Renal cortex interstitium (tissue), 11 donors: ENCODE measurements around the gene TK2. TPM values are rescaled to one million over a fixed set of nuclear protein-coding genes. Genes with fewer than 3 reads are reported as not detected.
"Not testable (repeated sequence)": the region's sequence is repeated elsewhere in the genome, so short reads cannot be mapped to it uniquely, and the experiment has no call there.

Experiments
- DNase-seq, 11 donors: peaks; one replicate each; pipeline ENCODE4 v3.0.0-alpha.2; 2013; ENCODE audit warnings: low read depth in 9 of 11, low spot score in 4 of 11; ENCODE audit errors: extremely low read depth in 1 of 11
- polyA plus RNA-seq, 3 donors: library from polyadenylated mRNA; unstranded; fragments of 120-200 nt; gene quantifications; one replicate each; pipeline ENCODE4 v1.2.1, GENCODE V29; 2013; ENCODE audit not compliant: insufficient read length in 3 of 3

TK2 gene
- polyA plus RNA-seq, 3 donors = 30.9 to 46.3 (median 38.1) TPM

DNA sequence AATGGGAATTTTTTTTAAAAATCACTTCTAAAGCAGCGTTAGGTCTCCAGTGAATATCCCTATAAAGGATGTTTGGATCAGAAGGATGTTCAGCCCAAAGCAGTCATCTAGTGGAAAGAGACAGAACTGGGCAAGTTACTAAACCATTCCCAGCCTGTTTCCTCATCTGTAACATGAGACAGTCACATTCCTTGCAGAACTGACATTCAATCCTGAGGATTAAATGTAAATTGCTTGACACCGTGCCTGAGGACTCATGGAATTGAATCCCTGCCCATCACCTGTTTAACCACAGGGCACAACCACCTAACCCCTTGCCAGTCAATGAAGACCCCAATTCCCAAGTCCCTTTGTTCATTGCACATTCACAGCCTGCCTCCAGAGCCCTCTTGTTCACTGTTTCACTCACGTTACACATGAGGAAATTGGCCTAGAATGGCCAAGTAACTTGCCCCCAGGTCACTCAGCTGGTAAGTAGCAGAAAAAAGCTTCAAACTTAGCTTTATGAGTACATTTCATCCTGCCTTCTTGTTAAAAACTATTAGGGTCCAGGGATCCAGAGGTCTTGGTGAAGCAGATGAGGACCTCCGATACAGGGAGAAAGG lies 30.8 kb upstream of the TK2 start:
- peak in 3 of 11 donors; percentile 15 to 22 (median 17) for DNase-seq

DNA sequence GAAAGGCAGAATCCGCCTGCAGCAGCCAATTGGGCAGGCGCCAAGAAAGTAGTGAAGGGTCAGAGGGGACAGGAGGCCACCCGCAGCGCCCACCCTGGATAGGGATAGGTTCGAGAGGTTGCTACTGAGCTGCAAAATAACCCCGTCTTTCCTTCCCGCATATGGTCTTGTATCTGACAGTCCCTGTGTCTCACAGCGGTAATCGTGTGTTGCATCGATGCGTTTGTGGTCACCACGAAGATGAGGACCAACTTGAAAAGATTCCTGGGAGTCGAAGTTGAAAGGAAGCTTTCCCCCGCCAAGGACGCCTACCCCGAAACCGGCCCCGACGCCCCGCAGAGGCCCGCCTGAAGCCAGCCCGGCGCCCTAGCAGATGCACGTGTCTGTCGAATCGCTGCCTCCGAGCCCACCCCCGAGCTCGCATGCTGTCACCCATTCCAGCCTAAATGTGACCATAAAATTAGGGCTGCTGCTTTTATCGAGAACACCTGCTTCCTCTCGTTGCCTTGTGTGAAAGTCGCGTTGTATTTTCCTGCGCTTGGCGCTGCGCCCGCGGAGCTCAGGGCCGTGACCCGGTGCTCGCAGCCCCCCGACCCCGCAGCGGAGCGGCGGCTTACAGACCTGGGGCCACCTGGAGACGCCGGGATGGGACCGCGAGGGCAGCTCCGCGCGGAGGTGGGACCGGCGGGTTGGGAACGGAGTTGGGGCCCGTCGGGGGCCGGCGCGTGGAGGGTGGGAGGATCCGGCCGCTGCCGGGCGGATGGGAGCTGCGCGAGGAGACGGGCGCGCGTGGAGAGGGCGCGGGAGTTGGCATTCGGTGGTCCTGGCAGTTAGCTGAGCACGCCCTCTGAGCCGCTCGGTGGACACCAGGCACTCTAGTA lies 29.0 kb upstream of the TK2 start, which contains the start of gene CMTM2:
TSS of gene CMTM2 (plus strand) at position 813 of the 881 bp plus-strand sequence. CDS start 145 bp downstream, outside the sequence.
- DNase-seq = peak in 3 of 11 donors; percentile 12 to 23 (median 18)

DNA sequence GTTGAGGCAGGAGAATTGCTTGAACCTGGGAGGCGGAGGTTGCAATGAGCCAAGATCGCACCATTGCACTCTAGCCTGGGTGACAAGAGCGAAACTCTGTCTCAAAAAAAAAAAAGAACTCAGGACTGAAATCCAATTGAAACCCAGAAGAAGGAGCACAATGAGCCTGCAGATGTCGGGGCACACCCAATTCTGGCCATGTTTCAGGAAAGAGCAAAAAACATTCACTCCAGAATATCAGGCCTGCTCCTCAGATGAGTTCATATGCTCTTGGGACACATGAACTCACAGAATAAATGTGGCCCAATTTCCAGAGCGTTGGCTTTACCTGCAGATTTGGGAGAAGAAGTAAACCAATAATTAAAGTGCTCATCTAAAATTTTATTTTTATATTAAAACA lies 26.4 kb upstream of the TK2 start:
- no peak for DNase-seq

DNA sequence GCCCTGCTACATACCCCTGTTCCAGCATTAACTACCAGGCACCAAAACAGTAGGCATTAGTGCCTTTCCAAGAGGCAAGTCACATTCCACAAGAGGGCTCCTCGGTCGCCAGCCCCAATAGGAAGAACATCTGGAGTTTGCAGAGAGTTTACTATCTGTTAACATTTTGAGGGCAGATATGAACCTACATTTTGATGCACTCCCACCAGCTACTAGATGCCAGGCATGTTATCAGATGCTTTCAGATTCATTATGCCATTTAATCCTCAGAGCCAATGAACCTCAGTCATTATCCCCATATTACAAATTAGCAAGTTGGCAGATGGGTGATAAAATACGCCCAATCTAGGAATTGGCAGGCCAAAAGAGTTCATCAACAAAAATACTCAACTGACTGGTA lies 25.1 kb upstream of the TK2 start:
- DNase-seq = no peak

DNA sequence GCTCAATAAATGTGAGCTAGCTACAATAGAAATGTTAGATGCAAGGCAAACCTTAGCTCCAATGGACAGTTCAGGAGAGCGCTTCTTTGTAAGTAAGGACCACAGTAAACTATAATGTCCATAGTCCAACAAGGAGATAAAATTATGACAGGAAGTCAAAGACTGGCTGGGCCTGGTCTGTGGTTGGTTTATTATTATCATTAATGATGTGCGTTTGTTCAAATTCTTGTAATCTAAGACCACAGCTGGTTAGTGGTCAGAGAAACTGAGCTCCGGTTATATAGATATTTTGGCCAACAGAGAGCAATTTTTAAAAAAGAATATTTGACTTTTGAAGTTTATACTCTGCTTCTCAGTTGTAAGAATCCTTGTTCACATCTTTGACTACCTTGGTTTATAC lies 24.6 kb upstream of the TK2 start:
- no peak for DNase-seq

DNA sequence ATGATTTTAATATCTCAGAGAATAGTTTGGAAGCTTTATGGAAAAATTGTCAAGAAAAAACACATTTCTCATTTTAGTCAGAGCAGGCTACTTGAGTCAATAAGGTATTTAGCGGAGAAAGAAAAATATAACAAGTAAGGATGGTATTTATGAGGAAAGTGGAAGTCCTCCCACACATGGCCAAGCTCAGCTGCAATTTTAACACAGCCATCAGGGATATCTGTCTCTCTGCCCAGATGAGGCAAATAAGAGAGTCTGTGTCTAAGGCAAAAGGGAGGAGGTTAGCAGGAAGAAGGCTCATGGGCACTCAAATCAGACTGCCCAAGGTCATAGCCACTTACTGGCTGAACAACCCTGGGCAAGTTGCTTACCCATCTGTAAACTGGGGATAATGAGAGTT lies 24.2 kb upstream of the TK2 start:
- no peak for DNase-seq

DNA sequence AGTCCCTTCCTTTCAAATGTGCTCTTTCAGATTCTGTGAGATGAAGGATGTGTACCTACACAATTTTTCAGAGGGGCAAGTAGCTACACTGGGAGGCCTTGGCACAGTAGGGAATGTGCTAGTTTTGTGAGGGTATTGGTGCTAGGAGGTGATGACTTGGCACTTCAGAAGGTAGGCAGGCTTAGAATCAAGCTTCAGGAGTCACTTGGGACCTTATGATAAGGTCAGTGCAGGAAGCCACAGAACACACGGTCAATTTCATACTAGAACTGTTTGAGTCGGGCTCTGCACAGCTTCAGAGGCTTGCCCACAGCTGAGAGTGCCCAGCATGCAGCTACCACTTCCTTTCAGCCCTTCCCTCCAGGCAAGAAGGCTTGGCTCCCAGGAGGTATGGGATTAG lies 22.4 kb upstream of the TK2 start:
- DNase-seq = no peak

DNA sequence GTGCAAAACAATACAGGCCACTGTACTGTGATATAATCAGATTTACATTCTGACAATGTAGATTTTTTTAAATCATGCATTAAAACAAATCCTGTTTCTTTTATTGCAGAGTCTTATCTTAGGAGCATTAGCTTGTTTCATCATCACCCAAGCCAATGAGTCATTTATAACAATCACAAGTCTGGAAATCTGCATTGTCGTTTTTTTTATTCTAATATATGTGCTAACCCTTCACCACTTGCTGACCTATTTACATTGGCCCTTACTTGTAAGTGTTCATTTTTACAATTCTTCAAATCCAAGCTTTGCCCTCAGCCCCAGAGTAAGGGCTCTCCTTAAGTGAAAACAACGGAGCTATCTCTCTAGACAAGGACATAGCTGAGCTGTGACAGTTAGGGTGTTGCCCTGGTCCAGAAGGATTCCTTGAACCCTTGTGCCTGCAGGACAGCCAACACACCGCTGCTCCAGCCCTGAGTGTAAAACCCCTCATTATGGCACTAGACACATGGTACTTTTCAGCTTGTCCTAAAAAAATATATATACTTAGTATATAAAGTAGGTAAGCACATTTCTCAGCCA lies 20.0 kb upstream of the TK2 start:
- no peak for DNase-seq

DNA sequence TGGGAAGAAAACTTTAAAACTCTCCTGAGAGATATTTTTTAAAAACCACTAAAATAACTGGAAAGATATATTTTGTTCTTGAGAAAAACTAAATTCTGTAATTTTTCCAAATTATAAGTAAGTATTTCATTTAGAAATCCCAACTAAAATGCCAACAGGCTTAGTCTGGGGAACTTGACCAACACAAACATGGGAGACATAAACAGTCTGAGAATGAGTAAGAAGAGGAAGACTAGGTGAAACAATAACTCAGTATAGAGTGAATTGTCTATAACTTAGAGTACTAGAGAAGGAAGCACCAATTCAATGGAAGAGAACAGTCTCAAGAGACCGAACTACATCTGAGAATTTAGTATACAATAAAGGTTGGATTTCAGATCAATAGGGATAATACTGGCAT lies 19.2 kb upstream of the TK2 start:
- no peak for DNase-seq

DNA sequence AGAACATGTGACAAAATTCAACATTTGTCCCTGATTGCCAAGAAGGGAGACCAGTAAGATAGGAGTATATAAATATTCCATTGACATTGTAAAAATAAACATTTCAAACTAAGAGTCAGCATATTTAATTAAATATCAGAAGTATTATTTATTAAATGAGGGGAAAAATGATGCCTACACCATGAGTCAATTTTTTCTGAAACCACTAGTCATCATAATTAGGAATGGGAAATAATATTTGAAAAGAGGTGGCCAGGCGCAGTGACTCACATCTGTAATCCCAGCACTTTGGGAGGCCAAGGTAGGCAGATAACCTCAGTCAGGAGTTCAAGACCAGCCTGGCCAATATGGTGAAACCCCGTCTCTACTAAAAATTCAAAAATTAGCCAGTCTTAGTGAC lies 18.4 kb upstream of the TK2 start:
- no peak for DNase-seq

DNA sequence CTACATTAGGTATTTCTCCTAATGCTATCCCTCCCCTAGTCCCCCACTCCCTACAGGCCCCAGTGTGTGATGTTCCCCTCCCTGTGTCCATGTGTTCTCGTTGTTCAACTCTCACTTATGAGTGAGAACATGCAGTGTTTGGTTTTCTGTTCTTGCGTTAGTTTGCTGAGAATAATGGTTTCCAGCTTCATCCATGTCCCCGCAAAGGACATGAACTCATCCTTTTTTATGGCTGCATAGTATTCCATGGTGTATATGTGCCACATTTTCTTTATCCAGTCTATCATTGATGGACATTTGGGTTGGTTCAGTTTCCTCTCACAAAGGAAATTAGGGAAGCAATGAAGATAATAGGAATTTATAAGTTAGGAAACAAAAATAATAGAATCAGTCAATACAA lies 17.3 kb upstream of the TK2 start:
- not testable (repeated sequence) for DNase-seq

DNA sequence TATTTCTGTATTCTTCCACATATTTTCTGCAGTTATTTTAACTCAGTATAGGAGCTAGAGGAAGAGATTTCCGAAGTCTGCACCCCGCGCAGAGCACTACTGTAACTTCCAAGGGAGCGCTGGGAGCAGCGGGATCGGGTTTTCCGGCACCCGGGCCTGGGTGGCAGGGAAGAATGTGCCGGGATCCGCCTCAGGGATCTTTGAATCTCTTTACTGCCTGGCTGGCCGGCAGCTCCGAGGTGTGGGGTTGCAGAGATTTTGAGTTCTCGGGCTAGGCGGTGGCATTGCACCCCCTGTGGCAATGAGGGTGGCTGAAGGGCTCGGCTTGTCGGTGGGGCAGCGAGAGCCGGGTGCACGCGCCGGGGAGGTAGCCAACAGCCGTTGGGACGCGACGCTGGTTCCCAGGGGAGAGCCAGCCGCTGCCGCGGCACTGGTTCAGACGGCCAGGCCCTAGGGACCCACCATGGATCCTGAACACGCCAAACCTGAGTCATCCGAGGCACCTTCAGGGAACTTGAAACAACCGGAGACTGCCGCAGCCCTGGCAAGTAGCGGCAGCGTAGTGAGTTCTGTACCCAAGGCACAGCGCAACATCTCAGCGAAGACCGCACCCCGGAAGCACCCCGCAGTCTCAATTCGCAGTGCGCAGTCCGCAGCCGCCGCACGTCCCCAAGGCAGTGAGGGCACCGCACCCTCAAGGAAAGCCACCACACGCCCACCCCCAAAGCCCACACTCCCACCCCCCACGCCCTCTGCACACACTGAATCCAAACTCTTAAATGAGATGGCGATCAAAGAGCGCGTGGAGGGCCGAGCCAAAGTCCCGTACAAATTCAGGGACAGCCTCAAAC lies 16.4 kb upstream of the TK2 start, which contains the start of gene CMTM1:
TSS of gene CMTM1 (plus strand) at position 389 of the 851 bp plus-strand sequence. CDS start at position 464, 75 bp downstream.
- no peak for DNase-seq

DNA sequence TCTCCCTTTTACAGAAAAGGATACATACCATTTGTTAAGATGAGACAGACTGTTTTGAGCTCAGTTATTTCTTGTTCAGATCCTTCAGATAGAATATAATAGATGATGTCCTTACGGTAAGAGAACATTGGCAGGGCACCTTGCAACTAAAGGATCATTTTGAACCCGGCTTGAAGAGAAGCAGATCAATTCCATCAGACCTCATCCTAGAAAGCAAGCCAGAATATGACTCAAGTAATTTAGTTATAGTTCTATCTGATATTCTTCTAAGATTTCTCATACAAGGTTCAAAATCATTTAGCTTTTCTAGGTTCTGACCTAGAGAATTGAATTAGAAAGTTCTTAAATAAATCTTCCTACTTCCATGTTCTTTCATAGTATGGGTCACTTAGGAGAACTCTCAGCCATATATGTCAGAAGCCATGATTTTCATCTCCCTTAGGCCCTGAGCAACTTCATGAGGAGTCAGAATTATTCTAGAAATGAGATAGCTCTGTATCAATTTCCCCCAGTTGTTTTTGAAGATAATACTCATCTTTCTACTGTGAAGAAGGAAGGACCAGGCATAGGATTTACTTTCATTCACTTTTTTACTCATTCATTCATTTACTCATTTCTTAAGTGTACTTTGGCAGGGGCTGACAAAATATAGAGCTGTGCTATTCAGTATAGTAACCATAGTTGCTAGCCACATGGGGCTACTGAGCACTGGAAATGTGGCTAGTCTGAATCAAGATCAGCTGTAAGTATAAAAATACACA lies 13.8 kb upstream of the TK2 start:
- DNase-seq = no peak

DNA sequence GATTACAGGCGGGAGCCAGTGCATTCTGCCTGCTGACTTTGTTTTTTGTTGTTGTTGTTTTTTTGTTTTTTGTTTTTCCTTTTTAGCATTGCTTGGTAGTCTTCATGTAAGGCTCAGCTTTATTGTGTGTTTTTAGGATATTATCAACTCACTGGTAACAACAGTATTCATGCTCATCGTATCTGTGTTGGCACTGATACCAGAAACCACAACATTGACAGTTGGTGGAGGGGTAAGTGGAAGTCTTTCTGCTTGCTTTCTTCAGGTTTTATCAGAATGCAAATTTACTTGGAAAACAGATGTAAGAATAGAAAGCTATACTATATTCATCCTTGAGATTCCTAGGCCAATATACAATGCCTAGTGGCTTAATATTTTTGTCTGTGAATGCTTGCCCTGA lies 13.1 kb upstream of the TK2 start:
- no peak for DNase-seq

DNA sequence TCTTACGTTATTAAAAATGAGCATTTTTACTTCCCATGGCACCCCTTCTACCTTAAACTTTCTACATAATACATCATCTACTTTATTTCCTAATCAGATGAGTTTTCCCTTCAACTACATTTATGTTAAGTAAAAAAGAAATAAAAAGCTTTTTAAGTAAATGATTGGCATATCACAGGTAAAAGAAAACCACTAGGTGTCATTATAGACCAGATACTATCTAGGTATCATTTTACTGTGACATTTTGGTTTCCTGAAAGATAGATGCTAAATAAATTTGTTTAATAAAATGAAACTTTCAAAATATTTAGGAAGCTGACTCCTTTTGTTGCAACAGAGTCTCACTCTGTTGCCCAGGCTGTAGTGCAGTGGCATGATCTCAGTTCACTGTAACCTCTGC lies 12.5 kb upstream of the TK2 start:
- no peak for DNase-seq

DNA sequence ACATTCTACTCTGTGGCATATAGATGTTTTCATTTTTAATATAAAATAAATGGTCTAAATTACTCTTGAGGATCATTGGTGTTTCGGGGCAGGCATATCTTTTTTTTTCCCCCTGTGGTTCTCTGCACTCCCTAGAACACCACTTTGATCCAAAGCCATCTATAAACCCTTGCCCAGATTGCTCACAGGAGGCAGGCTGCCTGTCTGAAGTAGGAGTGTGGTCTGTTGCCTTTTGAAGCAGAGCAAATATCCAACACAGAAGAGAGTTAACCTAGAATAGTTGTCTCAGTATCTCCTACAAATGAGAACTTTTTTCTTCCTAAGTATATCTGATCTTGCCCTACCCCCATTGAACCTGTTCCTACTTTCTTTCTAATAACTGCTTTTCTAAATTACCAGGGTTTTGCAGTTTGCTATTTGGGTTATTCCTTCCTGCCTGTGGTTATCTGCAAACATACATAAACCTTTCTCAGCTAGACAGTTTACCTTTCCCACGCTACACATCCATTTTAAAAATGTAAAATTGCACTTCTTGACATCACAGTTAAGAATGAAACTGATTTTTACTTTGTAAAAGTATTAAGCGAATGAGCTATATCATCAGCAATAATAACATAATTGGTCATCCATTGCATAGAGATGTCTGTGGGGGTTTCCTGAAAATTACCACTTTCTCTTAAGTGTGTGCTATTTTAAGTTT lies 11.6 kb upstream of the TK2 start:
- DNase-seq = no peak

DNA sequence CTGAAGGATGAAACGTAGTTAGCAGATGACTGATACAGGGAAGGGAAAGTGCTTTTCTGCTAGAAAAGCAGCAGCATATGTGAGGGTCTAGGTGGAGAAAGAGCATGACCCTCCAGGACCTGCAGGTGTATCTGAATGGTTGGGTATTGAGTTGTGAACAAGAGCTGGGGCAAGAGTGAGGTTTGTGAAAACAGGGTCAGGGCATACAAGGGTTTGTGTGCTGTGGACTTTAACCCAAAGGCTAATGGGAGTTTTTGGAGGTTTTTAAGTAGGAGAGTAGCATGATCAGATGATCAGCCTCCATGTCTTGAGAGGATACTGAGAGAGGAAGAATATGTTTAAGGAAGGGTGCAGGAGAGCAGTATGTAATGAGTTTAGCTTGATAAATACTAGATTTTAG lies 10.2 kb upstream of the TK2 start:
- DNase-seq = no peak

DNA sequence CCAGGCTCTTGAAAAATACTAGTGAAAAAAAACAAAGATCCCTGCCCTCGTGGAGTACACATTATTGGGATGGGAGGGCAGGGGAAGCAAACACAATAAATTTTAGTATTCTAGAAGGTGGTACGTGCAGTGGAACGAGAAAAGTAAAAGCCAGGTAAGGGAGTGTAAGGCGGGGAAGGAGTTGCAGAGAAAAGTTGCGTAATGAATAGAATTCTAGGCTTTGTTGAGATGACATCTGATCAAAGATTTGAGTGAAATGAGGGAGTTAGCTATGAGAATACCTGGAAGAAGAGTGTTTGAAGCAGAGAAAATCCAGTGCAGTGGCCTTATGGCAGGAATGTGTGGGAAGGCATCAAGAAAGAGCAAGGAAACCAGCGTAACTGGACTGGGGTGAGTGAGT lies 4.6 kb upstream of the TK2 start:
- no peak for DNase-seq
